T-helper 22 cell (primary cell): ENCODE results near the gene METTL13.
"Not testable (repeated sequence)": the region's sequence is repeated elsewhere in the genome, so short reads cannot be mapped to it uniquely, and the experiment has no call there.

ENCODE experiments used
- DNase-seq: peaks from one replicate; pipeline ENCODE4 v3.0.0-alpha.2; 2020; ENCODE audit warnings: low read depth

The METTL13 gene

GRCh38 chr1:171769171-171769570 is 12.3 kb upstream of the METTL13 start:
- no peak for DNase-seq

- no peak for DNase-seq
Measured at GRCh38 chr1:171769754-171770153, 11.7 kb upstream of the METTL13 start.

- DNase-seq = no peak
Measured at GRCh38 chr1:171772312-171772711, 9.1 kb upstream of the METTL13 start.

- DNase-seq = no peak
Measured at GRCh38 chr1:171780583-171781175, 781 bp upstream of the METTL13 start.

- no peak for DNase-seq
Measured at GRCh38 chr1:171783816-171784530, 2.5 kb downstream of the METTL13 start.

- DNase-seq = no peak
Measured at GRCh38 chr1:171784784-171785183, 3.3 kb downstream of the METTL13 start.

GRCh38 chr1:171785766-171786165 is 4.3 kb downstream of the METTL13 start:
- DNase-seq = no peak

GRCh38 chr1:171786534-171786933 is 5.1 kb downstream of the METTL13 start:
- DNase-seq = no peak

- no peak for DNase-seq
Measured at GRCh38 chr1:171787686-171788480, 6.4 kb downstream of the METTL13 start.

GRCh38 chr1:171788696-171789095 is 7.2 kb downstream of the METTL13 start:
- no peak for DNase-seq

- DNase-seq = no peak
Measured at GRCh38 chr1:171790318-171790717, 8.9 kb downstream of the METTL13 start.

- no peak for DNase-seq
Measured at GRCh38 chr1:171792656-171793369, 11.4 kb downstream of the METTL13 start.

GRCh38 chr1:171793636-171794035 is 12.2 kb downstream of the METTL13 start:
- no peak for DNase-seq

- DNase-seq = no peak
Measured at GRCh38 chr1:171794085-171794484, 12.6 kb downstream of the METTL13 start.

GRCh38 chr1:171796592-171796991 is 15.1 kb downstream of the METTL13 start:
- DNase-seq = no peak

- no peak for DNase-seq
Measured at GRCh38 chr1:171798311-171798710, 16.9 kb downstream of the METTL13 start.

- DNase-seq = no peak
Measured at GRCh38 chr1:171798765-171799164, 17.3 kb downstream of the METTL13 start.

- DNase-seq = no peak
Measured at GRCh38 chr1:171799166-171799565, 17.7 kb downstream of the METTL13 start.

- DNase-seq = not testable (repeated sequence)
Measured at GRCh38 chr1:171799698-171800097, 18.2 kb downstream of the METTL13 start.

GRCh38 chr1:171800342-171800741 is 18.9 kb downstream of the METTL13 start:
- DNase-seq = no peak

GRCh38 chr1:171800851-171801250 is 19.4 kb downstream of the METTL13 start:
- DNase-seq = no peak

- no peak for DNase-seq
Measured at GRCh38 chr1:171801487-171801891, 20.0 kb downstream of the METTL13 start.
